ENCODE results near the gene PALLD.
"Not testable (repeated sequence)": the region's sequence is repeated elsewhere in the genome, so short reads cannot be mapped to it uniquely, and the experiment has no call there.

Gene PALLD

DNA sequence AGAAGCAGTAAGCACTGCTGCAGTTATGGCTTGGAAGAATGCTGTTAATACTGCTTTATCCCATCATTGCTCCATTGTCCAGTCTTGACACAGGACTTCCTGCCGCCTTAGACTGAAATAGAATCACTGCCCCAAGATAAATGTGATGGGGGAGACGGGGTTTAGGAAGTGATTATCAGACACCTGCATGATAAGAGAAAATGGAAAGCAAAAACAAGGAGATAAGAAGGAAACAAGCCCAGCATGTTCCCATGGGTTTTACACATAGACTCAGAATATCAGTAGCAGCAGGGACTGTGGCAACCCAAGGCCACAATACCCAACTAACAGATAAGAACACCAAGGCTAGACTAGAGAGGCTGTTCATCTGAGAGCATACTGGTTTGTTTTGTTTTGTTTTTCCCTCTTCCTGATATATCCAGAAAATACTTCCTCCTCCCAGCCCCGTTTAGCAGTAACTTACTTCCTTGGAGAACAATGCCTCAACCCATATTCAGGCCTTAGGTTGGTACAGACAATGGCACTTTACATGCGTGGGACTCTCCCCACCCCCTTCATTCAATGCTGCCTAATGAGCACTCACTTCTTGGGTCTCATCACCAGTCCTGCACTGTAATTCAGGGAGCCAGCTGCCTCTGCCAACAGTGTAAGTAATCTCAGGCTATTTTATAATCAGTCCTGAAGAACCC lies 280.6 kb downstream of the PALLD start:
- DNase-seq, result no peak

DNA sequence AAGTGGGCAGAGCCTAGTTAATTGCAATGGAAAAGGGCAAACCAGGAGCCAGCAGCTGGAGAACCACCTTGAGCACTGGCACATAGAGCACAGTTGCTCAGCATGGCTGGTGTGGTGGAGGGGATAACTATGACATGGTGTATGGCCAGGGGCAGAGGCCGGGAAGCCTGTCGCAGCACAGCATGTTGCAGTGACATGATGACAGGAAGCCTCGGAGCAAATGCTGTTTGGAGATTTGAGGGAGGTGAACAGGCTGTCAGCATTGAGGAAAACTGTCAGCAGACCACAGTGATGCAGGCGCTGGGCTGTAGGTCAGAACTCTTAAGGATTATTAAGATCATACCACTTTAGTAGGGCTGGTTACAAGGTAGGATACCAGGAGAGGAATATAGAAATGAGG lies 284.5 kb downstream of the PALLD start:
- no peak for DNase-seq

DNA sequence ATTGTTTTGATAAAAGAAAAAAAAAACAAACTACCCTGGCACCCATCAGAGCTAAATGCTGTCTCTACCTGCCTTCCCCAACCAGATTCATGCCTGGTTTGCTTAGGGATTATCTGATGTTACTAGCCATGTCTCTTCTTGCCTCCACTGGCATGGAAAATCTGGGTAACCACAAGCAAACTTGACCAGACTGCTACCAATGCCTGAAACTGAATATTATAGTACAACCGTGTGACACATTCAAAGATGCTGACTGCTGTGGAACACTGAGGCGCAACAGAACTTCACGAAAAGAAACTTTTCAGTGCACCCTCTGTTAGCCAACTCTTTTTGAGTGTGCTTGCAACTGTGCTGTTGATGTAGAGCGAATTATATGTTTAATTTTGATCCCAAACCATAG lies 285.1 kb downstream of the PALLD start:
- no peak for DNase-seq

DNA sequence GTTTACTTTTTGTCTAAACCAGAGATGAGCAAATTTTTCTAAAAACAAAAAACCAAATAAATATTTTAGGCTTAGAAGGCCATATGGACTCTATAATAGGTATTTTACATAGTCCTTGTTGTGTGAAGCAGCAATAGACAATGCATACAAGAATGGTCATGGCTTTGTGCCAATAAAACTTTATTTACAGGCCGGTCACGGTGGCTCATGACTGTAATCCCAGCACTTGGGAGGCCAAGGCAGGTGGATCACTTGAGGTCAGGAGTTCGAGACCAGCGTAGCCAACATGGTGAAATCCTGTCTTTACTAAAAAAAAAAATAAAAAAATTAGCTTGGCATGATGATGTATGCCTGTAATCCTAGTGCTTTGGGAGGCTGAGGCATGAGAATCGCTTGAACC lies 285.6 kb downstream of the PALLD start:
- no peak for DNase-seq

DNA sequence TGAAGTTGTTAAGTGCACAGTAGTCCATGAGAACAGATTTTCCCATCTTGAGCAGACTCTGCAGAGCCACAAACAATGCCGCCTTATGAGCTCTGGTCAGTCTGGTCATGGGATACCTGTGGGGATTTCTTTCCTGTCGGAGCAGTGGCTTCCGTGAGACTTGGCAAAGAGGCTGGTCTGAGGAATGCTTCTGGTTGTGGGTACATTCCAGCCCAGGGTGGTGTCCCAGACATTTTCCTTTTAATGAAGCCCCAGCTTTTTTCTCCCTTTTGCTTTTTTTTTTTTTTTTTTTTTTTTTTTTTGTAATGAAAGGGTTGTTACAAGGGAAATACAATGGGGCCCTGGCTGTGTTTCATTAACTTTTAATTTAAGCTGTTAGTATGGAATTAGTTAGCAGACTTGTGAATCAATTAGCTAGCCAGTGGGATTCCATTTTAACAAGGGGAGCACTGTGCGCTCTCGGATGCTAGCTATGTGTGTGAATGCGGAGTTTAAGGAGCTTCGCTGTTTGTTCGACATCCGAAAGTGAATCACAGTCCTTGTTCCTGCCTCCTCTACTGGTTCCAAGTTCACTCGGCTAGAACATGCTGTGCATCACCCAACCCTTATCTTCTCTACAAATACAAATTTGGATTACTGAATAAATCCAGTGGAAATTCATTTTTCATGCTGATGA lies 288.1 kb downstream of the PALLD start:
- DNase-seq, result no peak

DNA sequence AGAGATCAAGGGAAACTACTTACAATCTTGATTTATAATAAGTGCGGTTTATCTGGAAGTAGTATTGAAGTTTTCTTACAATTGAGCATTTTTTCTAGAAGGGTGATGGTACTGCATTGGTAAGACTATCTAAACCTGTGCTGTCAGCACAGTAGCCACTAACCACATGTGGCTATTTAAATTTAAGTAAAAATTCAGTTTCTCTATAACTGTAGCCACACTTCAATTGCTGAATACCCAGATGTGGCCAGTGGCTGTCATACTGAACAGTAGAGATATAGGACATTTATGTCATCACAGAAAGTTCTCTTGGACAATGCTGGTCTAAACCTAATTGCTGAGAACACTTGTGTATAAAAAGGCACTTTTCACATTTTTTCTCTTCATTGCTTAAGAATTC lies 290.5 kb downstream of the PALLD start:
- DNase-seq, result no peak

DNA sequence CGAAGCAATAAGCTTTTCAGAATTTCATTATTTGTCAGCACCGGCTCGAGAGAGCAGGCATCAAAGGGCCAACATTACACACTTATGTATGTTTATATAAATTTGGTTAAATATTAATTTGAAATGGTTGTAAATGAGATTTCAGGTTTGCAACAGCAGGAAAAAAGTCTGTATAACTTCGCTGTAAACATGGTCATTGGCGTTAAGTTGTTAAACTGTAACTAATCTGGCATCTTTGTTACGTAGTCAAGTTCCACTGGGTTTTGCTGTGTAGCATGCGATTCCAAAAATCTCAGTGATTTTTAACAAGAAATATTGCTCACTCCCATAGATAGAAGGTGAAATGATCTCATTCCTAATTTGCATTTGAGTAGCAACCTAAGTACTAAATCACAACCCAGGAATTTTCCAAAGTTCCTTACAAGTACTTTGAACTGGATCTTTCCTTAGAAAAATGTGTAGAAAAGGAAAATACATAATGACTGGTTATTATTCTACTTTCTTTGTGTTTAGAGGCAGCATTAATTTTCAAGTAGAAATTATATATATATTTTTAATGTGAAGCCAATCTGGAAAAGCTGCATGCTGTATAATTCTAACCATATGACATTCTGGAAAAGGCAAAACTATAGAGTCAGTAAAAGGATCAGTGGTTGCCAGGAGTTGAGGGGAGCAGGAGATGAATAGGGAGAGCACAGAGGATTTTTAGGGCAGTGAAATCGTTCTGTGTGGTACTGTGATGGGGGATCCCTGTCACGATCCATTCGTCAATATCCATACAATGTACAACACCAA lies 291.1 kb downstream of the PALLD start:
- DNase-seq, result no peak

DNA sequence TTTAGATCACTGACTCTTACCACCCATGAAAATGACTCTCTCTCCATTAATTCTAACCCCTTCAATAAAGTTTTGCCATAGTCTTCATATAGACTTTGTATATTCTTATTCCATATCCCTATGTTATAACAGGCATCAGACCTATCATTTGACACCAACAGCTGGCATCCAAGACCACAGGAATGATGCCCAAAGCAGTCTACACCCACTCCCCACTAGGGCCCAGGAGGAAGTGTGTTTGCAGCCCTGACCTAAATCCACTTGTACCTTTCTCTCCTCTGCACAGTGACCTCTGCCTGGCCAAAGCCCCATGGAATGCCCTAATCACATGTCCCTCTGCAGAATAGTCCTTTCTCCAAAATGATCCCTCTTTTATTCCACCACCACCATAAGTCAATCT lies 294.0 kb downstream of the PALLD start:
- DNase-seq, result no peak

DNA sequence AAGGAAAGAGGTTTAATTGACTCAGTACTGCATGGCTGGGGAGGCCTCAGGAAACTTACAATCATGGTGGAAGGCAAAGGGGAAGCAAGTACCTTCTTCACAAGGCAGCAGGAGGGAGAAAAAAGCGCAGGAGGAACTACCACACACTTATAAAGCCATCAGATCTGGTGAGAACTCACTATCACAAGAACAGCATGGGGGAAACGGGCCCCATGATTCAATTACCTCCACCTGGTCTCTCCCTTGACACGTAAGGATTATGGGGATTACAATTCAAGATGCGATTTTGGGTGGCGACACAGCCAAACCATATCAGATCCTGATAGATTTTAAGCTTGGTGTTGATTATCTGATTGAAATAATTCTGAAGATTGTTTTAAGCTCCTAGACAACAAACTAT lies 294.5 kb downstream of the PALLD start:
- DNase-seq, result no peak

DNA sequence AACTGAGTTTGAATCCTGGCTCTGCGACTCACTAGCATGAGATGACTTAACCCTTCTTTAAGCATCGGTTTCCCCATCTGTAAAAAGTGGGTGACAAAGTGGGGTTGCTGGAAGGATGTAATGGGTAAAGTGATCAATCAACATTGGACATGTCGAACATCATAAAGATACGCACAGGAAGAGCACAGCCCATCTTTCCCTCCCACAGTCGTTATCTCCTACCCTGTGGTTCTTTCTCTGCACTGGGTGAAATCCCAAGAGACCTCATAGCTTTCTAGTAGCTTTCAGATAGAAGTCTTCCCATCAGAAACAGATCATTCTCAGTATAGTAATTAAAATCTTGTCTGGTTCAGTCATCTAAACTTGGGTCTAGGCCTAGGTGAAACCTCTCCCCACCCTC lies 296.7 kb downstream of the PALLD start:
- no peak for DNase-seq

DNA sequence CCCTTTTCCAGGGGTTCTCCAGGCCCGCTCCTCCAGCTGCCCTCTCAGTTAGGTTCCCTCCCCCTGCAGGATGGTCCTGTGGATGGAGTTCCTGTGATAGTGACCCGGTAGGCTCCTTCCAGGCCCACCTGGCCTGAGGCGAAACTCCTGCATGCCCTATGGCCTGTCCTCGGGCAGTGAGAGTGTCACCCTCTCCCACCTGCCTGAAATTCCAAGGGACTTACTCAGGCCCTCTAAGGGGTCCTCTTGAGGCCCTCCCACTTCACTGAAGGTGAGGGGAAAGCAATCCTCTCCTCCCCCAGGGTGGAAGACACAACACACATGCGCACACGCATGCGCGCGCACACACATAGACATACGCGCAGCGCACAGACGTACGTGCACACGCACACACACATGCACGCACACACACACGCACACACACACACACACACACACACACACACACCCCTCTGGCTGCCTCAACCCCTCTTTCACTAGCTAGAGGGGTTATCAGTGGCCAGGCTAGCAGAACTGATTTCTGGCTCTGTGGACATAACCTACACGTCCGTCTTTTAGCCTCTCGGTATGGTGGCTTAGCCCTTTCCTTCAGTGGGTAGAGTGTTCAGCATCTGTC lies 297.3 kb downstream of the PALLD start:
- no peak for DNase-seq

DNA sequence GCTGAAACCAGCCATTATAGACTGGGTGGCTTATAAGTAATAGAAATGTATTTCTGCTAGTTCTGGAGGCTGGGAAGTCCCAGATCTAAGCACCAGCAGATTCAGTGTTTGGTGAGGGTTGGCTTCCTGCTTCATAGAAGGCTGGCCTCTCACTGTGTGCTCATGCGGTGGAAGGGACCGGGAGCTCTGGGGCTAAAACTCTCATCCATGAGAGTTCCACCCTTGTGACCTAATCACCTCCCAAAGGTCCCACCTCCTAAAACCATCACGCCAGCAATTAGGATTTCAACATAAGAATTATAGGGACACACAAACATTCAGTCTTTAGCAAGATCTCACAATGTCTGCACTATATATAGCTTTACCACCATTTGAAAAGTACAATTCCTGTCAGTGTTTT lies 298.0 kb downstream of the PALLD start:
- no peak for DNase-seq

DNA sequence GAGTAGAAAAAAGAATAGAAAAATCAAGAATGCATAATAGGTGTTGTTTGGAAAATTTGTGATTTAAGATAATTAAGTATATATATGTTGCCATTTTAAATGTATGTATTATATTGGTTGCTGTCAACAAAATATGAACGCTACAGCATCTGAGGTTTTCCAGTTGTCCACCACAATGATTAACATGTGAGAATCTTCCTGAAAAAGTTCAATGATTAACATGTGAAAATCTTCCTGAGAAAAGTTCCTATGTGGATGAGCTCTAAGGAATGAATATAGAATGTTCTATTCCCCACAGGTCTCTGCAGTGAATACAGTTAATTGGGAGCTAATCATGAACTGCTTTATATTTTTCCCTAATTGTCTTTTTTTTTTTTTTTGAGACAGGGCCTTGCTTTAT lies 298.5 kb downstream of the PALLD start:
- DNase-seq, result no peak

DNA sequence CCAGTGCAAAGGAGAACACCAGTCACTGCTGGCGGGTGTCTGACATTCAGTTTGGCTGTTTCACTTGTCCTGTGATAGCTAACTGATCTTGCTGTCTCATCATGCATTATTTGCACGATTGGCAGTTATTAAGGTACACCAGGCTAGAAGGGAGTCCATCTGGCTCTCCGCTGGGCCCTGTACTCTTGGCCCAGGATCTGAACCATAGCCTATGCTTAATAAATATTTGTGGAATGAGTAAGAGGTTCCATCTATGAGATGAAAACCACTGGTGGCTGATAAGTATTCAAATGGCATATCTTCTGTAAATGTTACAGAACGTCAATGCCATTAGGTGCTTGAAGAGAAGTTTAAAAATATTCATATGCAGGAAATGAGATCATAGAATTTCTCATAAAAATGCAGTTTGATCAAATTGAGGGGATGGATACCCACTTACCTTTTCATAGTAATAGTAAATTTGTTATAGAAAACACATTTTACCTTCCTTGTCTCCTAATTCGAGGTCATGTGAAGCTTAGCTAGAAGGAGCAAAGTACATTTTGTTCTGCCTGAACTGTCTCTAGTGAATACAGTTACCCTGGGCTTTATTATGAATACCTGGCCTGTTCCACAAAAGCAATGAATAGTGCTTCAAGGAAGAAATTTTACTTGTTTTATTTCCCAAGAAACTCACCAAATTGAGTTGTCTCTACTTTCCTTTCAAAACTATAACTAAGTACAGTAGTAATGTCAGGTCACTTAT lies 299.7 kb downstream of the PALLD start:
- no peak for DNase-seq

DNA sequence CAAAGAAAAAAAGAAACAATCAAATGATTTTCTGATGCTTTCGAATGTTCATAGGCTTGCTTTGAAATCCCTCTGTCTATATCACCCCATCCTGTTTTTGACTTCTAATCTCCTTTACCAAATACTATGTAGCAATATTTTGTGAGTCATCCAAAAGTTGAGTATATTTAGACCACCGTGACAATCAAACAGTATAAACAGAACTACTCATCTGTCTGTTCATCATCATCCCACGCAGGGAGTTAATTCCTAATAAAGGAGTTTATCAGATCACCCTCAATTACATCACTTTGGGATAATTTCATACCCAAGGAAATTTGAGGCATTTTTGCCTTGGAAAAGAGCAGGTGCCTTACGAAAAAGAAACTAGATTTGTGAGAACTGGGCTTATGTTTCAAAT lies 300.3 kb downstream of the PALLD start:
- no peak for DNase-seq

DNA sequence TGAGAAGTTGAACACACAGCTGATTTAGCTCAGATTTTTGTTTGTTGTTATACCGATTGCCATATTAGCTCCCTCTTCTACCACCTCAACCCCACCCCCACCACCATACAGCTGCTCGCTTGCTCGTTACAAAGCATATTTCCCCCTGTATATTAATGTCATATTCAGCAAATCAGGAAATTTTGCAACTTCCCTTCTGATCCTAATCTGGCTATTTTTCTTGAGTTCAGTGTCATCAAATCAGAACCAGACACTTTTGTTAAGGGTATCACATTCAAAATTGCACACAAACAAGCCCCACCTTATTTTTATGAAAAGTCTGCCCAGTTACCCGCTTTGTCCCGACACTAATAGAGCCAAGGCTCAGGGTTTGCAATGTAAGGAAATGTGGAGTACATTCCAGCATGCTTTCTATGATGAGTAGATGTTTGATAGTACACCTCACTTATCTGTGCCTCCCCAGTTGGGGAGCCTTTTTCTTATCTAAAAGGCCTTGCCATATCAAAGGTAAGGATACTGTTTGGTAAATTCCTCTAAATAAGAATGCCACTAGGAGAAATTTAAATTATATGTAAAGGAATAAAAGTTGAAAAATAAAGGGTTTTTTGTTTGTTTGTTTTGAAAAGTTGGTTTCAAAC lies 301.0 kb downstream of the PALLD start:
- no peak for DNase-seq

DNA sequence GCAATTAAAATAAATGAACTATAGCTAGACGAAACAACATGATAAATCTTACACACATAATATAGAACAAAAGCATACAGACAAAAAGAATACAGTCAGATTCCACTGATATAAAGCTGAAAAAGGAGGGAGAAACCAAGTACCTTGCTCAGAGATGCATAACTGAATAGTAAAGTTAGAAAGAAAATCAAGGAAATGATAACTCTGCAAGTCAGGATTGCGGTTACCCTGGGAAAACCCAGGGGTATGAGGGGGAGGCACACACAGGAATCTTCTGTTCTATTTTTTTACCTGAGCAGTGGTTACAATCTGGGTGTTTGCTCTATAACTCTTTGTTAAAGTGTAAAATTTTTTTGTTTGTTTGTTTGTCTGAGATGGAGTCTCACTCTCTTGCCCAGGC lies 304.1 kb downstream of the PALLD start:
- DNase-seq, result no peak

DNA sequence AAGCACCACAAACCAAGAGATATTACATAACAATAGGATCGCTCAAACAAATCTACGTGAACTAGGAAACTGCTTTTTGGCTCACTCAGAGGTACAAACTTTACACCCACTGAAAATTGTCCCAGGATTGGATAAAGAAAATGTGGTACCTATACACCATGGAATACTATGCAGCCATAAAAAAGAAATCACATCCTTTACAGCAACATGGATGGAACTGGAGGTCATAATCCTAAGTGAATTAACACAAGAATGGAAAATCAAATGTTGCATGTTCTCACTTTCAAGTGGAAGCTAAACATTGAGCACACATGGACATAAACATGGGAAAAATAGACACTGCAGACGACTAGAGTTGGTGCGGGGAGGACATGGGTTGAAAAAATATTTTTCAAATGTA lies 305.4 kb downstream of the PALLD start:
- DNase-seq, result no peak

DNA sequence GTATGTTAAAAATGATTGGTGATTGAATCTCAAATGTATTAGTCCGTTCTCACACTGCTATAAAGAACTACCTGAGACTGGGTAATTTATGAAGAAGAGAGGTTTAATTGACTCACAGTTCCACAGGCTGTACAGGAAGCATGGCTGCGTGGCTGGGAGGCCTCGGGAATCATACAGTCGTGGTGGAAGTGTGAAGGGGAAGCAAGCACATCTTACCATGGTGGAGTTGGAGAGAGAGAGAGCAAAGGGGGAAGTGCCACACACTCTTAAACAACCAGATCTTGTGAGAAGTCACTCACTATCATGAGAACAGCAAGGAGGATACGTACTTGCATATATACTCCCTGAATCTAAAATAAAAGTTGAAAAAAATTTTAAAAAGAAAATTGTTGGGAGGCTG lies 306.2 kb downstream of the PALLD start:
- DNase-seq, result not testable (repeated sequence)

DNA sequence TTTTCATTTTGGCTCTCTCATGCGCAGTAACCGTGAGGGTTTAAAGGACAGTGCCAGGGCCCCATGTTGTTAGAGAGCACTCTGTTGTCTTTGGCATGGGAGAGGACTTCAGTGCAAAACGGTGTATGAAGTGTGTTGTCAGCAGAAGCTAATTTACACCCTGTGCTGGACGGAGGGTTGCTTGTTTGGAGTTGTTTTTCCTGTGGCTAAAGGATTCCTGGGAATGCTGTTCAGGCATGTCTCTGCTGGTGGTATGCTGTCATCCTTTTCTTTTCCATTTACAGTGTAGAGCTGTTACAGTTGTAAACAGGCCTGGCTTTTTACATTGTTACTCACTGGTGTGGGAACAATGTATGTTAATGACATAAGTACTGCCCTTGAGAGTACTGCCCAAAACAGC lies 306.9 kb downstream of the PALLD start:
- no peak for DNase-seq

DNA sequence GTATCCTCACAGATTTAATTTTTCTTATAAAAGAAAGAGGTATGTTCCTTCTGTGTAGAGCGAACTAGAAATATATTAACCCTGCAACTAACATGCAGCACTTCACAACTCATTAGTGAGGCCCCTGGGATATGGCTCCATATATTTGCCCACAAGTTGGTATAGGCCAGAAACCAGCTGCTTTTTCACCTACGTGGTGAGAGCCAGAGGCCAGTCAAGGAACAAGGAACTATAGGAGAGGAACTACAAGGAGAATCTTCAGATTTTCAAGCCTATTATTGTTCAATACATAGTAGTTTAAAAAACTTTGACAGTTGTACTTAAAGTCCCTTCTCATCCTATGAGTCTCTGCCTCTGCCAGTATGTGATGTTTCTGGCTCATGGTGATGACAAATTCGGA lies 307.3 kb downstream of the PALLD start:
- DNase-seq, result no peak

DNA sequence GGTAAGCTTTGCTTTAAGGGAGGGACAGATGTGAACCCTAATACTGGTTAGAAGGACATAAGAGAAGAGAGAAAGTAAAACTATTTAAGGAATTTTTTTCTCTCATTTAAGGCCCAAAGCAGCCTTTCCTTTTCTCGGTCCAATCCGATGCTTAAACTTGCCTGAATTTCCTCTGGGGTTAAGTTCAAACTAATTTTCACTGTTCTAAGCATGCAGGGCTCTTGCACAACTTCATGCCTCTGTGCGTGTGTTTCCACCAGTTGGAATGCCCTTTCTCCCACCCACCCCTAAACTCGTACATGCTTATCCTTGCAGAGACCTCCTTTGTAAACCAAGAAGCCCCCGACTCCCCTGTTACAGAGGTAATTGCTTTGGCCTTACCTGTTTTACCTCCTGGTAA lies 308.5 kb downstream of the PALLD start:
- no peak for DNase-seq

DNA sequence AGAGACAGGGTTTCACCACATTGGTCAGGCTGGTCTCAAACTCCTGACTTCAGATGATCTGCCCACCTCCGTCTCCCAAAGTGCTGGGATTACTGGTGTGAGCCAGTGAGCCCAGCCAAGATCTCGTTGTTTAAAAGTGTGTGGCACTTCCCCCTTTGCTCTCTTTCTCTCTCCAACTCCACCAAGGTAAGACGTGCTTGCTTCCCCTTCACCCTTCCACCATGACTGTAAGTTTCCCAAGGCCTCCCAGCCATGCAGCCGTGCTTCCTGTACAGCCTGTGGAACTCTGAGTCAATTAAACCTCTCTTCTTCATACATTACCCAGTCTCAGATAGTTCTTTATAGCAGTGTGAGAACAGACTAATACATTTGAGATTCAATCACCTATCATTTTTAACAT lies 309.4 kb downstream of the PALLD start:
- DNase-seq, result not testable (repeated sequence)
